ENCODE data around the gene TMEM231. TPM values are rescaled to one million over a fixed set of nuclear protein-coding genes. Genes with fewer than 3 reads are reported as not detected.

Gene TMEM231
- total and polyA plus RNA-seq, 9 of the 15 experiments (the other 6 are each of a cell fraction or from before 2014, with no cell fraction given), result 1.6 to 27.6 (median 9.1) TPM

GRCh38 chr16:75556431-75556950, 439 bp upstream of the TMEM231 start (continued):
- TF ChIP-seq HMGXB4 (CRISPR knock-in tag; IDR thresholded peaks at IDR 0.05) (no peak), HNRNPH1 (optimal IDR thresholded peaks at IDR 0.05; ENCODE audit: low read depth, low read length) (no peak), POLR2B (IDR thresholded peaks at IDR 0.05; ENCODE audit: low read depth, partially characterized antibody) (peak; percentile 15), TFE3 (CRISPR knock-in tag; IDR thresholded peaks at IDR 0.05) (no peak), ZFX (CRISPR knock-in tag; IDR thresholded peaks at IDR 0.05) (no peak; the same call in 1 of the 2 replicates), ZNF699 (CRISPR knock-in tag; IDR thresholded peaks at IDR 0.05; ENCODE audit: insufficient replicate concordance) (no peak), JUN (IDR thresholded peaks at IDR 0.05; ENCODE audit: borderline replicate concordance, low read depth, low read length) (no peak), JUN (CRISPR knock-in tag; IDR thresholded peaks at IDR 0.05; ENCODE audit: borderline replicate concordance) (no peak), TCF3 (CRISPR knock-in tag; IDR thresholded peaks at IDR 0.05) (no peak), SIN3A (IDR thresholded peaks at IDR 0.05; ENCODE audit: borderline replicate concordance in 2 of 2, control insufficient read depth in 1 of 2, low read depth in 2 of 2, low read length in 2 of 2) (no peak), HMG20A (CRISPR knock-in tag; conservative IDR thresholded peaks at IDR 0.05) (no peak), NFE2 (IDR thresholded peaks at IDR 0.05; ENCODE audit: low read depth) (no peak), POLR2AphosphoS5 (IDR thresholded peaks at IDR 0.05; ENCODE audit: control insufficient read depth, insufficient read depth, low read depth, low read length) (0 out of 2 replicates have a peak, but pooled peaks have one; percentile 4), HMBOX1 (IDR thresholded peaks at IDR 0.05) (no peak), HMGN3 (IDR thresholded peaks at IDR 0.05; ENCODE audit: borderline replicate concordance, extremely low read depth, insufficient read length, low read depth, low read length) (no peak), ETS2 (tag; IDR thresholded peaks at IDR 0.05; ENCODE audit: borderline replicate concordance, poor library complexity, severe bottlenecking) (no peak), HSF4 (CRISPR knock-in tag; IDR thresholded peaks at IDR 0.05; ENCODE audit: borderline replicate concordance) (no peak), RFX7 (CRISPR knock-in tag; IDR thresholded peaks at IDR 0.05) (no peak), KLF16 (IDR thresholded peaks at IDR 0.05) (no peak), POLR2A (conservative IDR thresholded peaks at IDR 0.05) (no peak), TRIM25 (IDR thresholded peaks at IDR 0.05; ENCODE audit: borderline replicate concordance) (no peak), THRAP3 (IDR thresholded peaks at IDR 0.05; ENCODE audit: borderline replicate concordance) (no peak), MCM3 (IDR thresholded peaks at IDR 0.05) (no peak), NFYB (IDR thresholded peaks at IDR 0.05; ENCODE audit: extremely low read depth, insufficient read length) (peak; percentile 1)
